ENCODE measurements around the gene CCDC134. TPM values are rescaled to one million over a fixed set of nuclear protein-coding genes. Genes with fewer than 3 reads are reported as not detected.

The CCDC134 gene
- polyA plus RNA-seq (2013) = 5.6 and 5.9 TPM in 2 replicates

GRCh38 chr22:41800348-41801146, at the start of gene CCDC134:
Gene CCDC134, plus strand, starts transcription at chr22:41800679. Its CDS starts 8,212 bp downstream, at chr22:41808891.
- Histone ChIP-seq H3K14ac (ENCODE audit: low read length) (peak within 1 kb of the TSS; percentile 84), H3K27ac (ENCODE audit: low read depth, low read length) (peak within 1 kb of the TSS; percentile 16), H2AK5ac (ENCODE audit: low read length) (peak within 1 kb of the TSS; percentile 13), H2AFZ (ENCODE audit: insufficient read depth, low read length, poor library complexity) (peak within 1 kb of the TSS; percentile 76), H4K8ac (ENCODE audit: low read depth, low read length) (peak within 1 kb of the TSS; percentile 96), H2BK120ac (ENCODE audit: insufficient read depth, low read length, poor library complexity) (no peak within 1 kb of the TSS), H3K79me1 (ENCODE audit: low read length) (peaks cover 12% of the 10 kb centered on the region), H3K9me3 (ENCODE audit: insufficient read depth, low read depth, low read length) (peaks cover 2% of the 10 kb centered on the region), H3K18ac (ENCODE audit: low read length) (peak within 1 kb of the TSS; percentile 73), H2BK5ac (ENCODE audit: low read depth, low read length, poor library complexity) (peak within 1 kb of the TSS; percentile 51), H3K4ac (ENCODE audit: low read depth, low read length) (peak within 1 kb of the TSS; percentile 49), H3K27me3 (ENCODE audit: insufficient read depth, low read length) (no peaks in the 10 kb centered on the region), H4K12ac (ENCODE audit: low read depth, low read length) (peak within 1 kb of the TSS; percentile 78), H3K23ac (ENCODE audit: low read length) (no peak within 1 kb of the TSS), H2BK12ac (ENCODE audit: low read length) (peak within 1 kb of the TSS; percentile 5), H3K79me2 (ENCODE audit: control insufficient read depth, insufficient read depth, low read length, poor library complexity) (peaks cover 1% of the 10 kb centered on the region), H3K36me3 (ENCODE audit: control insufficient read depth in 1 of 2, insufficient read depth in 2 of 2, low read length in 2 of 2) (no peaks in the 10 kb centered on the region), H4K91ac (ENCODE audit: low read depth, low read length) (peak within 1 kb of the TSS; percentile 87), H3K4me3 (ENCODE audit: low read depth, low read length) (peak within 1 kb of the TSS; percentile 88), H3K4me1 (ENCODE audit: control insufficient read depth in 1 of 2, insufficient read depth in 2 of 2, low read length in 2 of 2) (peaks cover 11 to 13% of the 10 kb centered on the region in 2 experiments), H3K9ac (ENCODE audit: low read length) (peak within 1 kb of the TSS; percentile 85), H3K4me2 (ENCODE audit: low read length) (peak within 1 kb of the TSS; percentile 98)
- no CpG with 5 or more reads among the region's 52 CpGs for WGBS (ENCODE audit: extremely low coverage, insufficient coverage, insufficient read length)
- DNase-seq = peak; percentile 90

- Histone ChIP-seq H2AK5ac (ENCODE audit: low read length) (no peak overlapping the region), H3K23ac (ENCODE audit: low read length) (no peak overlapping the region), H4K91ac (ENCODE audit: low read depth, low read length) (no peak overlapping the region), H3K27ac (ENCODE audit: low read depth, low read length) (no peak overlapping the region), H3K18ac (ENCODE audit: low read length) (no peak overlapping the region), H3K4ac (ENCODE audit: low read depth, low read length) (no peak overlapping the region), H2BK120ac (ENCODE audit: insufficient read depth, low read length, poor library complexity) (no peak overlapping the region), H2BK5ac (ENCODE audit: low read depth, low read length, poor library complexity) (no peak overlapping the region), H3K4me1 (ENCODE audit: control insufficient read depth in 1 of 2, insufficient read depth in 2 of 2, low read length in 2 of 2) (no peaks in the 10 kb centered on the region), H3K9ac (ENCODE audit: low read length) (no peak overlapping the region), H3K27me3 (ENCODE audit: insufficient read depth, low read length) (no peaks in the 10 kb centered on the region), H3K36me3 (ENCODE audit: control insufficient read depth in 1 of 2, insufficient read depth in 2 of 2, low read length in 2 of 2) (no peaks in the 10 kb centered on the region), H3K9me3 (ENCODE audit: insufficient read depth, low read depth, low read length) (no peaks in the 10 kb centered on the region), H2AFZ (ENCODE audit: insufficient read depth, low read length, poor library complexity) (no peak overlapping the region), H3K4me2 (ENCODE audit: low read length) (no peak overlapping the region), H4K12ac (ENCODE audit: low read depth, low read length) (no peak overlapping the region), H4K8ac (ENCODE audit: low read depth, low read length) (no peak overlapping the region), H3K79me2 (ENCODE audit: control insufficient read depth, insufficient read depth, low read length, poor library complexity) (no peaks in the 10 kb centered on the region), H3K4me3 (ENCODE audit: low read depth, low read length) (no peak overlapping the region), H2BK12ac (ENCODE audit: low read length) (no peak overlapping the region), H3K79me1 (ENCODE audit: low read length) (no peaks in the 10 kb centered on the region), H3K14ac (ENCODE audit: low read length) (no peak overlapping the region)
- peak in 1 of 2 donors; percentile 25 for DNase-seq
- WGBS (ENCODE audit: extremely low coverage, insufficient coverage, insufficient read length) = no CpG with 5 or more reads among the region's 5 CpGs
Measured at GRCh38 chr22:41752011-41752970, 48.2 kb upstream of the CCDC134 start.

- Histone ChIP-seq H3K4me1 (ENCODE audit: control insufficient read depth in 1 of 2, insufficient read depth in 2 of 2, low read length in 2 of 2) (no peaks in the 10 kb centered on the region), H2BK5ac (ENCODE audit: low read depth, low read length, poor library complexity) (no peak overlapping the region), H3K36me3 (ENCODE audit: control insufficient read depth in 1 of 2, insufficient read depth in 2 of 2, low read length in 2 of 2) (no peaks in the 10 kb centered on the region), H3K27ac (ENCODE audit: low read depth, low read length) (no peak overlapping the region), H3K4me2 (ENCODE audit: low read length) (no peak overlapping the region), H2AK5ac (ENCODE audit: low read length) (no peak overlapping the region), H4K91ac (ENCODE audit: low read depth, low read length) (no peak overlapping the region), H2BK12ac (ENCODE audit: low read length) (no peak overlapping the region), H3K27me3 (ENCODE audit: insufficient read depth, low read length) (no peaks in the 10 kb centered on the region), H3K23ac (ENCODE audit: low read length) (no peak overlapping the region), H3K4ac (ENCODE audit: low read depth, low read length) (no peak overlapping the region), H3K14ac (ENCODE audit: low read length) (no peak overlapping the region), H3K79me1 (ENCODE audit: low read length) (no peaks in the 10 kb centered on the region), H3K79me2 (ENCODE audit: control insufficient read depth, insufficient read depth, low read length, poor library complexity) (no peaks in the 10 kb centered on the region), H3K9me3 (ENCODE audit: insufficient read depth, low read depth, low read length) (no peaks in the 10 kb centered on the region), H3K18ac (ENCODE audit: low read length) (no peak overlapping the region), H4K12ac (ENCODE audit: low read depth, low read length) (no peak overlapping the region), H3K4me3 (ENCODE audit: low read depth, low read length) (no peak overlapping the region), H2AFZ (ENCODE audit: insufficient read depth, low read length, poor library complexity) (no peak overlapping the region), H2BK120ac (ENCODE audit: insufficient read depth, low read length, poor library complexity) (no peak overlapping the region), H4K8ac (ENCODE audit: low read depth, low read length) (no peak overlapping the region), H3K9ac (ENCODE audit: low read length) (no peak overlapping the region)
- no CpG with 5 or more reads among the region's 2 CpGs for WGBS (ENCODE audit: extremely low coverage, insufficient coverage, insufficient read length)
- peak; percentile 25 to 69 for DNase-seq
Measured at GRCh38 chr22:41753984-41754383, 46.5 kb upstream of the CCDC134 start.

- no CpG with 5 or more reads among the region's 5 CpGs for WGBS (ENCODE audit: extremely low coverage, insufficient coverage, insufficient read length)
- Histone ChIP-seq H3K9ac (ENCODE audit: low read length) (no peak overlapping the region), H4K91ac (ENCODE audit: low read depth, low read length) (no peak overlapping the region)
Measured at GRCh38 chr22:41757502-41757901, 43.0 kb upstream of the CCDC134 start.

More at GRCh38 chr22:41757502-41757901, 43.0 kb upstream of the CCDC134 start:
- no peak overlapping the region for H4K12ac ChIP-seq (ENCODE audit: low read depth, low read length)
- H2AFZ ChIP-seq (ENCODE audit: insufficient read depth, low read length, poor library complexity) = no peak overlapping the region
- no peak overlapping the region for H2BK12ac ChIP-seq (ENCODE audit: low read length)
- DNase-seq = no peak
- H3K4ac ChIP-seq (ENCODE audit: low read depth, low read length) = no peak overlapping the region
- H3K36me3 ChIP-seq (ENCODE audit: control insufficient read depth in 1 of 2, insufficient read depth in 2 of 2, low read length in 2 of 2) = no peaks in the 10 kb centered on the region
- H4K8ac ChIP-seq (ENCODE audit: low read depth, low read length) = no peak overlapping the region
- H3K14ac ChIP-seq (ENCODE audit: low read length) = no peak overlapping the region
- no peak overlapping the region for H3K23ac ChIP-seq (ENCODE audit: low read length)
- no peak overlapping the region for H3K4me3 ChIP-seq (ENCODE audit: low read depth, low read length)
- H3K27me3 ChIP-seq (ENCODE audit: insufficient read depth, low read length) = no peaks in the 10 kb centered on the region
- H3K79me1 ChIP-seq (ENCODE audit: low read length) = no peaks in the 10 kb centered on the region
- no peak overlapping the region for H2BK120ac ChIP-seq (ENCODE audit: insufficient read depth, low read length, poor library complexity)
- H3K4me1 ChIP-seq (ENCODE audit: control insufficient read depth in 1 of 2, insufficient read depth in 2 of 2, low read length in 2 of 2) = no peaks in the 10 kb centered on the region
- no peak overlapping the region for H3K4me2 ChIP-seq (ENCODE audit: low read length)
- H2AK5ac ChIP-seq (ENCODE audit: low read length) = no peak overlapping the region
- H3K79me2 ChIP-seq (ENCODE audit: control insufficient read depth, insufficient read depth, low read length, poor library complexity) = no peaks in the 10 kb centered on the region
- H3K27ac ChIP-seq (ENCODE audit: low read depth, low read length) = no peak overlapping the region
- no peaks in the 10 kb centered on the region for H3K9me3 ChIP-seq (ENCODE audit: insufficient read depth, low read depth, low read length)
- no peak overlapping the region for H3K18ac ChIP-seq (ENCODE audit: low read length)
- H2BK5ac ChIP-seq (ENCODE audit: low read depth, low read length, poor library complexity) = no peak overlapping the region

All from trophoblast cell (in vitro differentiated cells and primary cell).